DND-41 (cell line): ENCODE data around the gene ACTR10.

Experiments
- ATAC-seq: fragments of 200-7000 bp; cut with Tn5 transposase; 3 replicates; pipeline ENCODE4 v1.9.1; 2021; ENCODE audit warnings: low read depth; ENCODE audit not compliant: insufficient read depth
- DNase-seq: peaks from one replicate; pipeline ENCODE4 v3.0.0-alpha.2; 2020
- H2AFZ ChIP-seq: 2 replicates; pipeline ENCODE4 v1.6.0; 2012; ENCODE audit warnings: low read depth, low read length
- H3K27ac ChIP-seq: 2 replicates; pipeline ENCODE4 v1.5.1; 2012; ENCODE audit warnings: low read length, inconsistent platforms
- H3K27me3 ChIP-seq: fragments of 200-600 bp; sonication (generic); 2 replicates; pipeline ENCODE4 v1.6.0; 2012; ENCODE audit warnings: low read length, mild to moderate bottlenecking, inconsistent platforms; ENCODE audit not compliant: insufficient read depth, poor library complexity
- H3K36me3 ChIP-seq: 2 replicates; pipeline ENCODE4 v1.5.1; 2012; ENCODE audit warnings: low read length, inconsistent platforms; ENCODE audit not compliant: insufficient read depth
- H3K4me1 ChIP-seq: 2 replicates; pipeline ENCODE4 v1.5.1; 2012; ENCODE audit warnings: mild to moderate bottlenecking, low read length; ENCODE audit not compliant: insufficient read depth
- H3K4me2 ChIP-seq: 2 replicates; pipeline ENCODE4 v1.6.0; 2012; ENCODE audit warnings: mild to moderate bottlenecking, moderate library complexity, low read length, inconsistent platforms; ENCODE audit not compliant: insufficient read depth
- H3K4me3 ChIP-seq, 2 experiments: fragments of 200-600 bp in 1 of 2; shearing (Covaris generic) in 1 of 2; 2 replicates each; pipeline ENCODE4 v1.5.1; 2012 to 2016; ENCODE audit warnings: inconsistent platforms in 2 of 2, low read length in 2 of 2, mild to moderate bottlenecking in 2 of 2, low read depth in 1 of 2, moderate library complexity in 1 of 2
- H3K79me2 ChIP-seq: 2 replicates; pipeline ENCODE4 v1.6.0; 2012; ENCODE audit warnings: low read length, inconsistent platforms; ENCODE audit not compliant: insufficient read depth
- H3K9ac ChIP-seq: 2 replicates; pipeline ENCODE4 v1.6.0; 2012; ENCODE audit warnings: low read depth, mild to moderate bottlenecking, inconsistent platforms, low read length, moderate library complexity
- H3K9me3 ChIP-seq: 2 replicates; pipeline ENCODE4 v1.5.1; 2012; ENCODE audit warnings: low read length, moderate library complexity, mild to moderate bottlenecking, inconsistent platforms; ENCODE audit not compliant: insufficient read depth, severe bottlenecking
- H4K20me1 ChIP-seq: 2 replicates; pipeline ENCODE4 v1.6.0; 2012; ENCODE audit warnings: low read length; ENCODE audit not compliant: insufficient read depth
- CTCF ChIP-seq: IDR thresholded peaks from 2 replicates; pipeline ENCODE4 v1.5.1; 2012; ENCODE audit warnings: borderline replicate concordance, low read length, moderate library complexity, mild to moderate bottlenecking; ENCODE audit not compliant: poor library complexity, severe bottlenecking; ENCODE audit errors: extremely low read depth
- EZH2 ChIP-seq: IDR thresholded peaks from 3 replicates; pipeline ENCODE4 v1.6.1; 2012; ENCODE audit warnings: borderline replicate concordance, low read depth, mild to moderate bottlenecking, moderate library complexity, low read length, inconsistent platforms; ENCODE audit not compliant: severe bottlenecking

ACTR10 gene

DNA sequence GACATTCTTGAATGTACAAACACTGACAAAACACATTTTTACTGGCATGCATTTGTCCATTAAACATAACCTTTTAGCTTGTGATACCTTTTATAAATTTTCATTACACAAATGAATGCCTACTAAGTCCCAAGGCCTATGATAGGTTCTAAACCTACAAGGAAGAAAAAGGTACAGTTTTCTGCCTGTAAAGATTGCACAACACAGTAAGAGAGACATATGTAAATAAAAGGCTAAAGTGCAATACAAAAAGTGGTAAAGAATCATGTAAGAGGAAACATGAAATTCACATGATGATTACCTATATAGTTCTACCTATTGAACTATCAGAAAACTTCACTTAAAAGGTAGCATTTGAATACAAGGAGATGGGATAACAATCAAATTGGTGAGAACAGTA, 83.8 kb downstream of the ACTR10 start:
- H3K36me3 ChIP-seq: peaks cover 92% of the 10 kb centered on the region
- H3K4me2 ChIP-seq: no peak overlapping the region
- ATAC-seq: no peak
- H3K27me3 ChIP-seq: no peaks in the 10 kb centered on the region
- no peak overlapping the region for H3K9ac ChIP-seq
- H2AFZ ChIP-seq: no peak overlapping the region
- DNase-seq: no peak
- H3K27ac ChIP-seq: no peak overlapping the region
- no peaks in the 10 kb centered on the region for H3K4me1 ChIP-seq
- H3K9me3 ChIP-seq: no peaks in the 10 kb centered on the region
- TF ChIP-seq EZH2 (no peak), CTCF (no peak)
- H4K20me1 ChIP-seq: peaks cover 50% of the 10 kb centered on the region
- no peak overlapping the region for H3K4me3 ChIP-seq
- peaks cover 99% of the 10 kb centered on the region for H3K79me2 ChIP-seq

- peaks cover 92% of the 10 kb centered on the region for H3K36me3 ChIP-seq
- H3K4me2 ChIP-seq: no peak overlapping the region
- H3K79me2 ChIP-seq: peaks cover 99% of the 10 kb centered on the region
Observed at GRCh38 chr14:58285132-58285531, 85.2 kb downstream of the ACTR10 start.

More at GRCh38 chr14:58285132-58285531, 85.2 kb downstream of the ACTR10 start:
- Histone ChIP-seq H2AFZ (no peak overlapping the region), H4K20me1 (peaks cover 59% of the 10 kb centered on the region; the same call in 1 of the 2 replicates), H3K4me3 (no peak overlapping the region), H3K4me1 (no peaks in the 10 kb centered on the region), H3K9ac (no peak overlapping the region), H3K9me3 (no peaks in the 10 kb centered on the region), H3K27ac (no peak overlapping the region), H3K27me3 (no peaks in the 10 kb centered on the region)
- DNase-seq (no peak), ATAC-seq (no peak)
- no peak for TF ChIP-seq EZH2
- TF ChIP-seq CTCF: no peak
